Tibial nerve (tissue), 4 donors: Measurements from ENCODE around the gene RTL1.

Source experiments
- EP300 ChIP-seq, 2 donors: sonication (generic); formaldehyde crosslinking; IDR thresholded peaks; one replicate each; pipeline ENCODE4 v1.6.1; 2017; ENCODE audit warnings: antibody characterized with exemption in 2 of 2, mild to moderate bottlenecking in 1 of 2
- POLR2A ChIP-seq, 2 donors: fragments of 450-650 bp; IDR thresholded peaks; one replicate each; pipeline ENCODE4 v1.6.1; 2017; ENCODE audit warnings: antibody characterized with exemption in 2 of 2, mild to moderate bottlenecking in 2 of 2, moderate library complexity in 2 of 2
- TF ChIP-seq, protein P1 (sequence below), 5 experiments: fragments of 200-600 bp in 3 of 5; fragments of 450-650 bp in 2 of 5; sonication (generic) in 3 of 5; IDR thresholded peaks; one replicate each; pipeline ENCODE4 v1.5.1; 2016 to 2019; ENCODE audit warnings: antibody characterized with exemption in 5 of 5, mild to moderate bottlenecking in 3 of 5, moderate library complexity in 2 of 5

DNA sequence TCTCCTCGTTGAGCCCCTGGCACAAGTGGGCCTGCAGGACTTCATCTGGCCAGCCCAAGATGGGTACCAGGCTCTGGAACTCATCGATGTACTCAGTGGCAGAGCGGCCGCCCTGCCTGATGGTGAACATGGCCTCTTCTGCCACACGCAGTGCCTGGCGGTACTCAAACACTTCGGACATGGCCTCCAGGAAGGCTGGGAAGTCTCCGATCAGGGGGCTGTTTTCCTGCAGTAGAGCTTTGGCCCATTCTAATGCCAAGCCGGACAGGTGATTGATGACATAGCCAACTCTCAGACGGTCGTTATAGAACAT, 19.8 kb downstream of the RTL1 start:
- TF ChIP-seq POLR2A (IDR thresholded peaks at IDR 0.05) = no peak
- TF ChIP-seq, protein P1, sequence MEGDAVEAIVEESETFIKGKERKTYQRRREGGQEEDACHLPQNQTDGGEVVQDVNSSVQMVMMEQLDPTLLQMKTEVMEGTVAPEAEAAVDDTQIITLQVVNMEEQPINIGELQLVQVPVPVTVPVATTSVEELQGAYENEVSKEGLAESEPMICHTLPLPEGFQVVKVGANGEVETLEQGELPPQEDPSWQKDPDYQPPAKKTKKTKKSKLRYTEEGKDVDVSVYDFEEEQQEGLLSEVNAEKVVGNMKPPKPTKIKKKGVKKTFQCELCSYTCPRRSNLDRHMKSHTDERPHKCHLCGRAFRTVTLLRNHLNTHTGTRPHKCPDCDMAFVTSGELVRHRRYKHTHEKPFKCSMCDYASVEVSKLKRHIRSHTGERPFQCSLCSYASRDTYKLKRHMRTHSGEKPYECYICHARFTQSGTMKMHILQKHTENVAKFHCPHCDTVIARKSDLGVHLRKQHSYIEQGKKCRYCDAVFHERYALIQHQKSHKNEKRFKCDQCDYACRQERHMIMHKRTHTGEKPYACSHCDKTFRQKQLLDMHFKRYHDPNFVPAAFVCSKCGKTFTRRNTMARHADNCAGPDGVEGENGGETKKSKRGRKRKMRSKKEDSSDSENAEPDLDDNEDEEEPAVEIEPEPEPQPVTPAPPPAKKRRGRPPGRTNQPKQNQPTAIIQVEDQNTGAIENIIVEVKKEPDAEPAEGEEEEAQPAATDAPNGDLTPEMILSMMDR (IDR thresholded peaks at IDR 0.05) = no peak
- TF ChIP-seq EP300 (IDR thresholded peaks at IDR 0.05) = no peak
